Measurements from ENCODE around the gene PTPRG. TPM values are rescaled to one million over a fixed set of nuclear protein-coding genes. Genes with fewer than 3 reads are reported as not detected.

Gene PTPRG
- total and polyA plus RNA-seq, 2 of the 13 experiments (the other 11 are each of a cell fraction or from before 2014, with no cell fraction given), result 8.0 to 25.3 TPM

- Histone ChIP-seq H3K4me2 (ENCODE audit: low read depth, low read length) (no peak overlapping the region), H3K79me2 (ENCODE audit: insufficient read depth, low read length) (peaks cover 18% of the 10 kb centered on the region), H3K4me1 (ENCODE audit: insufficient read depth, low read length) (no peaks in the 10 kb centered on the region), H3K9ac (ENCODE audit: insufficient read depth, low read depth, low read length) (no peak overlapping the region), H4K20me1 (ENCODE audit: insufficient read depth, low read length) (no peaks in the 10 kb centered on the region), H3K4me3 (replicated peaks in 1 of 3; ENCODE audit: insufficient read depth in 1 of 3, low read depth in 2 of 3, low read length in 3 of 3) (no peak overlapping the region), H3K27ac (ENCODE audit: extremely low read length, insufficient read depth, low read length) (no peak overlapping the region), H3K36me3 (replicated peaks in 1 of 2; ENCODE audit: control insufficient read depth in 1 of 2, insufficient read depth in 2 of 2, low read length in 2 of 2) (no peaks in the 10 kb centered on the region), H3K9me3 (ENCODE audit: low read length) (no peaks in the 10 kb centered on the region), H3K27me3 (ENCODE audit: control insufficient read depth in 1 of 2, insufficient read depth in 2 of 2, low read length in 2 of 2) (no peaks in the 10 kb centered on the region), H2AFZ (ENCODE audit: low read length) (no peak overlapping the region)
- ChIA-PET POLR2A (no interaction called here), CTCF (ENCODE audit: low intra/inter-chr PET ratio, low total read pairs) (no interaction called here)
- TF ChIP-seq ZNF660 (CRISPR knock-in tag; IDR thresholded peaks at IDR 0.05; ENCODE audit: borderline replicate concordance, low read depth) (no peak), ADNP (CRISPR knock-in tag; IDR thresholded peaks at IDR 0.05) (no peak), ZNF383 (CRISPR knock-in tag; IDR thresholded peaks at IDR 0.05; ENCODE audit: borderline replicate concordance) (no peak), MTA1 (CRISPR knock-in tag; IDR thresholded peaks at IDR 0.05; ENCODE audit: borderline replicate concordance) (no peak), ZNF275 (CRISPR knock-in tag; IDR thresholded peaks at IDR 0.05; ENCODE audit: borderline replicate concordance) (no peak), ZNF629 (CRISPR knock-in tag; conservative IDR thresholded peaks at IDR 0.05) (no peak), ZNF710 (CRISPR knock-in tag; IDR thresholded peaks at IDR 0.05; ENCODE audit: borderline replicate concordance) (no peak), ZGPAT (CRISPR knock-in tag; IDR thresholded peaks at IDR 0.05) (no peak), ZNF83 (CRISPR knock-in tag; IDR thresholded peaks at IDR 0.05; ENCODE audit: borderline replicate concordance) (no peak), ATF5 (CRISPR knock-in tag; IDR thresholded peaks at IDR 0.05; ENCODE audit: low read depth) (no peak), CREB1 (IDR thresholded peaks at IDR 0.05) (no peak), CREB1 (CRISPR knock-in tag; IDR thresholded peaks at IDR 0.05) (no peak), TBP (CRISPR knock-in tag; IDR thresholded peaks at IDR 0.05) (no peak), TFDP1 (CRISPR knock-in tag; IDR thresholded peaks at IDR 0.05; ENCODE audit: borderline replicate concordance) (no peak), ZBTB42 (CRISPR knock-in tag; IDR thresholded peaks at IDR 0.05) (no peak), ZNF770 (CRISPR knock-in tag; IDR thresholded peaks at IDR 0.05) (no peak)
- intact Hi-C loops (cut with micrococcal nuclease; ENCODE audit: unreplicated experiment) (loop anchor here (1.0 kb wide), 1 partner anchor 8 kb away; no protein-coding TSS in a partner anchor), in situ Hi-C loops (cut with HindIII; ENCODE audit: extremely low pct_ligation_motif_present, low pct_unique_long_range_greater_than_20kb) (no loop called here)
- BruUV-seq (replicated peaks), result no TSS peak
- DNase-seq (ENCODE audit: low spot score), result no peak
- 100% methylated on average over 1 of the region's 1 CpG for WGBS (ENCODE audit: low lambda C conversion rate)
- ATAC-seq, result no peak
- no peak for FAIRE-seq
Measured at GRCh38 chr3:61613666-61614065, 52.3 kb downstream of the PTPRG start.

All from HepG2 (cell line).